ENCODE measurements around the gene DIPK1C. TPM values are rescaled to one million over a fixed set of nuclear protein-coding genes. Genes with fewer than 3 reads are reported as not detected.

Gene DIPK1C
- total RNA-seq, 1 donor from 2014 or later = not detected

GRCh38 chr18:74460825-74461224 is 3.7 kb upstream of the DIPK1C start:
- no peak overlapping the region for H3K4me3 ChIP-seq (ENCODE audit: low read depth, low read length)
- DNase-seq (ENCODE audit: low read depth) = no peak
- no peak for TF ChIP-seq CTCF (conservative IDR thresholded peaks at IDR 0.05; ENCODE audit: low read depth, low read length)

DNA sequence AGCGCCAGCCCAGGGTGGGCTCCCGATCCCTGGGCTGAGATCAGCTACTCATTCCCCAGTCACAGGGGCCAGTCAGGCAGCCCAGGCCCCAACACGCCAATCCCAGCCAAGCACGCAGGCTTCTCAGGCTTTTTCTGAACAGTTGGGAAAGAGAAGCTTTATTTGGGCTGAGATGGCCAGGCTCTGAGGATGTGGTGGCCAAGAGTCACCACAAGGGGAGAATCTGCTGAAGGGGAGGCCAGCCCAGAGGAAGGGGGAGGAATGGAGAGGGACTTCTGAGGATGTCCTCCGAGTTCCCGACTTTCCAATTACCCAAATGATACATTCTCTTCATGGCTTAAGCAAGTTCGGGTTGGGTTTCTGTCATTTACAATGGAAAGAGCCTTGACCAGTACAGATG is 2.8 kb upstream of the DIPK1C start:
- H3K4me3 ChIP-seq (ENCODE audit: low read depth, low read length) = no peak overlapping the region
- TF ChIP-seq CTCF (conservative IDR thresholded peaks at IDR 0.05; ENCODE audit: low read depth, low read length) = peak; percentile 37
- DNase-seq (ENCODE audit: low read depth) = no peak

- TF ChIP-seq CTCF (conservative IDR thresholded peaks at IDR 0.05; ENCODE audit: low read depth, low read length) = no peak
- no peak for DNase-seq (ENCODE audit: low read depth)
- no peak overlapping the region for H3K4me3 ChIP-seq (ENCODE audit: low read depth, low read length)
These were observed 765 bp upstream of the DIPK1C start for GRCh38 chr18:74457725-74458421.

GRCh38 chr18:74456349-74457042 is 612 bp downstream of the DIPK1C start:
- H3K4me3 ChIP-seq (ENCODE audit: low read depth, low read length) = peak overlapping the region; percentile 16
- no peak for DNase-seq (ENCODE audit: low read depth)
- no peak for TF ChIP-seq CTCF (conservative IDR thresholded peaks at IDR 0.05; ENCODE audit: low read depth, low read length)

DNA sequence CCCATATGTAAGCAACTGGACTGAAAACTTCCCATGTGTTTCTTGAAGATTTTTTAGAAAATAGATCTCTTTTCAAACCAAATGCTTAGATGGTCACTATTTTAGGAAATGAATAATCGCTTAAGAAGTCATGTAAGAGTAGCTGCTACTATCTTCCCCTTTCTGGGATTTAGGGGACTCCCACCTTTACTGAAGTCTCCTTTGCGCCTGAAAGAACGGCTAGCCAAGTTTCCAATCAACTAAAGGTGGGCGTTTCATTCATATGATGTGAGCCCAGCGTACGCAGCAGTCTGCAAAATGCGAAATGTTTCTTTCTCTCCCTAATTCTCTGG is 1.1 kb downstream of the DIPK1C start:
- DNase-seq (ENCODE audit: low read depth) = no peak
- no peak overlapping the region for H3K4me3 ChIP-seq (ENCODE audit: low read depth, low read length)
- no peak for TF ChIP-seq CTCF (conservative IDR thresholded peaks at IDR 0.05; ENCODE audit: low read depth, low read length)

DNA sequence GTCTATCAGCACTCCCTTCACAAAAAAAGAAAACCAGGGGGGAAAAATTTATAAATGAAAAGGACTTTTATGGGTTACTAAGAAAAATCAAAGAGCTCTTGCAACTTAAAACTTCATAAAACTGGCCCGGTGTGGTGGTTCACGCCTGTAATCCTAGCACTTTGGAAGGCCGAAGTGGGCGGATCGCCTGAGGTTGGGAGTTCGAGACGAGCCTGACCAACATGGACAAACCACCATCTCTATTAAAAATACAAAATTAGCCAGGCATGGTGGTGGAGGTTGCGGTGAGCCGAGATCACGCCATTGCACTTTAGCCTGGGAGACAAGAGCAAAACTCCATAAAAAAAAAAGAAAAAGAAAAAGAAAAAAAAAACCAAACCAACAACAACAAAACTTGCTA is 1.7 kb downstream of the DIPK1C start:
- DNase-seq (ENCODE audit: low read depth) = no peak
- H3K4me3 ChIP-seq (ENCODE audit: low read depth, low read length) = no peak overlapping the region

More for the DNA sequence above, 1.7 kb downstream of the DIPK1C start:
- no peak for TF ChIP-seq CTCF (conservative IDR thresholded peaks at IDR 0.05; ENCODE audit: low read depth, low read length)

Data from epithelial cell of proximal tubule (primary cell).